HG03460 (cell line): ENCODE measurements around the gene MRC1.

Experiments used
- ATAC-seq: cut with Tn5 transposase; IDR thresholded peaks from one replicate; pipeline ENCODE4 v1.9.1; 2021; ENCODE audit not compliant: unreplicated experiment

Gene MRC1

DNA sequence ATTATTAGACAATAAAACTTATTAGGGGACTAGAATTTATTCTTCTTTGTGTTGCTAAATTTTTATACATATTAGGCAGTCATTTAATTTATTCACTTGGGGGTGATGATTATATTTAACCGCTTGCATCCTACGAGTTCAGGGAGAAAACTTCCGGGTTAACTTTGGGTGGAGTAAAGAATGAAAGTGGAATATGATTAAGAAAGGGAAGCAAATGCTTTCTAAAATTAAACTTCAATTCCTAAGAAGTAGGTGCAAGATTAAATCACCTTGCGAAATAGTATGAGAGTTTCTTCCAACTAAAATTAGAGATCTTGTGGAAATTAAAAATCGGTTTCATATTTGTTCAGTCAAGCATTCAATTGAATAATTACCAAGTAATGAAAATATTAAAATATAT, 33.5 kb downstream of the MRC1 start:
- ATAC-seq, result no peak

- ATAC-seq, result no peak
These were observed 38.6 kb downstream of the MRC1 start for GRCh38 chr10:17847585-17848296.

- no peak for ATAC-seq
These were observed 39.5 kb downstream of the MRC1 start for GRCh38 chr10:17848646-17849045.

- ATAC-seq, result no peak
These were observed 41.4 kb downstream of the MRC1 start for GRCh38 chr10:17850501-17850900.

- ATAC-seq, result no peak
These were observed 42.5 kb downstream of the MRC1 start for GRCh38 chr10:17851611-17852010.

GRCh38 chr10:17854044-17854652, 45.0 kb downstream of the MRC1 start:
- no peak for ATAC-seq

- no peak for ATAC-seq
These were observed 47.9 kb downstream of the MRC1 start for GRCh38 chr10:17857040-17857439.

DNA sequence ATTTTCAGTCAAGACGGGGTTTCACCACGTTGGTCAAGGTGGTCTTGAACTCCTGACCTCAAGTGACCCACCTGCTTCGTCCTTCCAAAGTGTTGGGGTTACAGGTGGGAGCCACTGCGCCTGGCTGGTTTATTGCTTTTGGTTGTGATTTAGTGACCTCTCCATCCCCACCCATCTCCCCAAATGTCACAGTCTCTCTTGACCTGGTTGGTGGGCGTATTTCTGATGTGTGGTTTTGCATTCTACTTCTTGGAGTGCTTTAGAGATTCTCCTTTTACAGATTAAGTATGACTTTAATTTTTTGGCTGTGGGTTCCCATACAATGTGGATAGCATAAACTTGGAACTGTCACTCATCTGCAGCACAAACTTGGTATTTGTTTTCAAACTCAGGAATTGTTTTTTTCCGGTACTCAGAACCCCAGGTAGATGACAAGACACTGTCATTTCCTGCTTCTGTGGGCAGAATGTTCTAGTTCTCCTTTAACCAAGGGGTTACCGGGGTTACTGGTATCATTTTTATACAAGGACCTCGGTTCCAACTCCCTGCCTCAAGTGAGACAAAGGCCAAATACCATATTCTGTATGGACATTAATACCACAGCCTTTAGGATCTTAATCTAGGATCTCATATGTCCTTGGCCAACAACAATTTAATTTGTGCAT, 50.5 kb downstream of the MRC1 start:
- ATAC-seq, result no peak

DNA sequence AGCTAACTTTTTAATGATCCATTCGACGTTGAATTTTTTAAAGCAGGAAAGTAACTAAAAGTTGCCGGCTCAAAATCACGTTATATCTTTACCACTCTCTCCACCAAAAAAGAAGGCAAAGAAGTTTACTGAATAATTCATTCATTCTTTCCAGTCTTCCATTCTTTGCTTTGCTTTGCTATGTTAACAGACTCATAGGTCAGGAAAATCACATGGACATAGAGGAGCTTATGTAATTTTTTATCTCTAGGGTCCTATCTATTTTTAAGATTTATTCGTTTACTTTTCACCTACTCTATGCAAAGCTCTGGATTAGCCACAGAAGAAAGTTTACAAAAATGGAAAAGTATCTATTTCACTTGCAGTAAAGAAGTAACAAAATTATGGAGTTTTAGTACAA, 52.6 kb downstream of the MRC1 start:
- ATAC-seq, result no peak

GRCh38 chr10:17865351-17865750, 56.2 kb downstream of the MRC1 start:
- ATAC-seq, result no peak

- no peak for ATAC-seq
These were observed 57.2 kb downstream of the MRC1 start for GRCh38 chr10:17866346-17866745.

- ATAC-seq, result no peak
These were observed 57.9 kb downstream of the MRC1 start for GRCh38 chr10:17867056-17867455.

- ATAC-seq, result no peak
These were observed 61.9 kb downstream of the MRC1 start for GRCh38 chr10:17871036-17871435.

- ATAC-seq, result no peak
These were observed 63.3 kb downstream of the MRC1 start for GRCh38 chr10:17872191-17873091.

- no peak for ATAC-seq
These were observed 64.8 kb downstream of the MRC1 start for GRCh38 chr10:17873946-17874345.

DNA sequence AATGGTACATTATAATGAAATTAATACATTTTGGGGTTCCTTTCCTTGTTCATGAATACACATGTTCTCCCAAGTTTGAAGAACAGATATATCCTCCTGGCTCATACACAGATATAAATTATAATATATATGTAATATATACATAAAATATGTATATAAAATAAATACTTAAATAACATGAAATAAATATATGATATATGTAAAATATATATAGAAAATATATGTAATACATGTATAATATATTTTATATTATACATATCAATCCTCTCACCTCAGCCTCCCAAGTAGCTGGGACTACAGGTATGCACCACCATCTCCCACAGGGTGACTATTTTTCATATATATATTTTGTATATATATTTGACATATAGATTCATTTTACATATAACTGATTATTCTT, 68.0 kb downstream of the MRC1 start:
- ATAC-seq, result no peak

DNA sequence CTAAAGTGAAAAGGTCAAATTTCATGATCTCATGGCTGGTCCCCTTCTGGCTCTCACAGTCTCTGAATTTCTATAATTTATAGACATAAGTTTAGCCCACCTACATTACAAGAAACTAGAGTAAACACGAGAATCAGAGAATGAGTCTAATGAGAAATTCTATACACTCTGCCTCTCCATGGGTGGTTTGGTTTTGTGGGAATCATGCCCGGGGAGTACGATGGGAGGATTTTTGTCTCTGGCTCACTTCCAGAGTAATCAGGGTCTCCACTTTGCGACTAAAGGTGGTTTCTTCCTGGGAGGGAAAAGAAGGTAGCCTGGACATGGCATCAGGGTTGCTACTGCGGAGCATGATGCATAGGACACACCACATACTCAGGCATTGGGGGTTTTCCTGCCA, 69.7 kb downstream of the MRC1 start:
- no peak for ATAC-seq

DNA sequence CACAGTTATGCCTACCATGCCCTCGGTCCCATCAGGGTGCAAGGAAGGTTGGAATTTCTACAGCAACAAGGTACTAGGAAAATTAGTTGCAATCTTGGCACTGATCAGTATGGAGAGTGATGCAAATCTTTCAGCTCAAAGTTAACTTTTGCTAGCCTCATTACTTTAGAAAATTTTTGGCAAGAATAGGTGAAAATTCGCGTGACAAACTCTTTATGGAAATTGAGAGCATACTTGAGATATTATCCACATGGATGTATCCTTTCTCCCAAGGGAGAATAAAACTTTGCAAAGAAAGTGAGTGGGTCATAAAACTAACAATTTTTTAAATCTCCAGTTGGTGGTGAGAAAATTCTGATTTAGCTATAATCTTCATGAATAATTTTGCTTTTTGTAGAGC, 71.5 kb downstream of the MRC1 start:
- no peak for ATAC-seq

GRCh38 chr10:17882557-17882956, 73.4 kb downstream of the MRC1 start:
- no peak for ATAC-seq

DNA sequence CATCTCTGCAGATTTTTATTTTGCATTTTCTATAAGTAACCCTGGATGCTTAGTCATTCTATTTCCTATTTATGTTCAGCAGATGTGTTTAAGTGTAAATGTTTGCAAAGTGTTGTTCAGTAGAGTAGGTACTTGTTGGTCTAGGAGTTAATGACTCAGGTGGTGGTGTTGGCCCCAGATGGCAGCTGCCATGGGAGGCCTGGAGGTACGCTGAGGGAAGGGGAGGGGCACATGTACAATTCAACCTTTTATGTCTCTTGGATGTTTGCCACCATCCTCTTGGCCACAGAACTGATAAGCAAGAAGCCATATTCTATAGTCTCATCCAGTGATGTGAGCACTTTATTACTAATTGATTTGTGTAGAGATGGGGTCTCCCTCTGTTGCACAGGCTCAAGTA, 74.5 kb downstream of the MRC1 start:
- no peak for ATAC-seq

DNA sequence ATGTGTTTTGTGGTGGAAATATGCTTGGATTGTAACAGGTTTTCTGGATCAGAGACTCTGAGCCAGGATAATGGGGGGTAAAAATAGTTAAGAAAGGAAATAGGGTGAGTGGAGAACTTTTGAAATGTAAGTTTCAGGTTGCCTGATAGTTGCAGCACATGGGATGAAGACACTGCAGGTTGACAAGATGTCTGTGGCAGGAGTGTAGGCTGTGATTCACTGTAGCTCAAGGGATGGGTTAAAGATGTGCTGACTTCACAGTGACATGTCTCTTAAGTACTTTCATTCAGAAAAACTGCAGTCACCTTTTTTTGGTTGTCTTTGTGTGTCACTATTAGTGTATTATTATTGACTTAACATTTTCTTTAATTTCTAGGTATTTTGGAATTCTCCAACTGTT, 79.0 kb downstream of the MRC1 start:
- no peak for ATAC-seq
